A549 treated with AZD2906 at 1 μM for 4 hours (cell line): ENCODE data around the gene USP9Y. TPM values are rescaled to one million over a fixed set of nuclear protein-coding genes. Genes with fewer than 3 reads are reported as not detected.

Source experiments
- total RNA-seq: library from RNA; stranded (reverse); fragments of 200-300 nt; extraction: Qiagen RNA extraction; gene quantifications from 5 replicates; pipeline ENCODE4 v1.2.3, GENCODE V29; 2022

USP9Y gene
- 3.0 to 4.8 TPM (median 3.9 TPM) in 5 replicates for total RNA-seq

GRCh38 chrY:12701181-12701695 lies at the start of gene USP9Y:
Gene USP9Y (plus strand): TSS chrY:12701231. CDS start chrY:12709448, 8,217 bp downstream.

GRCh38 chrY:12904618-12905516 lies 203.8 kb downstream of the USP9Y start, which contains the start of gene DDX3Y:
Gene DDX3Y (plus strand): TSS chrY:12904868. CDS start chrY:12904937, 69 bp downstream.

Other genes with a start within 250 kb of the USP9Y start
- 16.4 to 22.4 TPM (median 20.7 TPM) in 5 replicates for gene DDX3Y, start 203.6 kb downstream of the USP9Y start, total RNA-seq